Gastrocnemius medialis (tissue), 4 donors: ENCODE data around the gene ADAMTSL1. TPM values are rescaled to one million over a fixed set of nuclear protein-coding genes. Genes with fewer than 3 reads are reported as not detected.

Experiments used
- ATAC-seq, 2 donors: fragments of 150-250 bp; one replicate each; pipeline ENCODE4 v1.9.1; 2016
- DNase-seq, 2 donors: peaks; one replicate each; pipeline ENCODE4 v3.0.0-alpha.2; 2019
- H3K27ac ChIP-seq, 4 donors: fragments of 200-600 bp; sonication (generic); 1 replicate in 1 of 4; 2 replicates in 3 of 4; pipeline ENCODE4 v1.5.1; 2016 to 2018; ENCODE audit warnings: mild to moderate bottlenecking in 2 of 4, moderate library complexity in 1 of 4
- H3K27me3 ChIP-seq, 3 donors: fragments of 200-600 bp; sonication (generic) in 2 of 3; 1 replicate in 1 of 3; 2 replicates in 2 of 3; pipeline versions ENCODE4 v1.5.1 to v1.6.0; 2016 to 2019; ENCODE audit warnings: mild to moderate bottlenecking in 1 of 3, moderate library complexity in 1 of 3
- H3K36me3 ChIP-seq, 2 donors: fragments of 200-600 bp; sonication (generic) in 1 of 2; one replicate each; pipeline ENCODE4 v1.5.1; 2017 to 2018
- H3K4me1 ChIP-seq, 2 donors: fragments of 200-600 bp; sonication (generic) in 1 of 2; one replicate each; pipeline ENCODE4 v1.5.1; 2016 to 2017; ENCODE audit warnings: mild to moderate bottlenecking in 2 of 2
- H3K4me3 ChIP-seq, 4 donors: fragments of 200-600 bp; sonication (generic) in 3 of 4; 1 replicate in 1 of 4; 2 replicates in 3 of 4; pipeline ENCODE4 v1.5.1; 2016 to 2019; ENCODE audit warnings: mild to moderate bottlenecking in 2 of 4
- H3K9me3 ChIP-seq, 3 donors: fragments of 200-600 bp; sonication (generic) in 2 of 3; 1 replicate in 1 of 3; 2 replicates in 2 of 3; pipeline ENCODE4 v1.5.1; 2016 to 2019
- CTCF ChIP-seq, 5 experiments: fragments of 450-650 bp in 3 of 5; fragments of 200-600 bp in 2 of 5; sonication (generic) in 2 of 5; IDR thresholded peaks in 4 of 5; conservative IDR thresholded peaks in 1 of 5; 1 replicate in 4 of 5; 2 replicates in 1 of 5; pipeline ENCODE4 v1.5.1; 2016 to 2019; ENCODE audit warnings: antibody characterized with exemption in 5 of 5, mild to moderate bottlenecking in 3 of 5, moderate library complexity in 3 of 5
- POLR2A ChIP-seq, 2 donors: fragments of 450-650 bp; IDR thresholded peaks; one replicate each; pipeline ENCODE4 v1.6.1; 2017; ENCODE audit warnings: antibody characterized with exemption in 2 of 2, mild to moderate bottlenecking in 2 of 2, moderate library complexity in 2 of 2
- in situ Hi-C, 4 donors: fragments of 200-750 bp; cut with MboI; loops; one replicate each; pipeline versions ENCODE4 v1.15.0 to v1.8.0; 2017; ENCODE audit warnings: low sequenced_read_pairs in 4 of 4
- intact Hi-C: fragments of 100-400 bp; cut with DNase I; formaldehyde crosslinking; loops from one replicate; pipeline ENCODE4 v1.15.1; 2023; ENCODE audit warnings: low total_unique reads
- total RNA-seq, 4 donors: library from RNA; depleted of rRNA; stranded (reverse); fragments of >200 nt; gene quantifications; one replicate each; pipeline versions ENCODE4 v1.1.0 to v1.2.3, GENCODE V29; 2016

Gene ADAMTSL1
- total RNA-seq, 4 donors from 2014 or later, result 0.05 to 0.58 (median 0.28) TPM

DNA sequence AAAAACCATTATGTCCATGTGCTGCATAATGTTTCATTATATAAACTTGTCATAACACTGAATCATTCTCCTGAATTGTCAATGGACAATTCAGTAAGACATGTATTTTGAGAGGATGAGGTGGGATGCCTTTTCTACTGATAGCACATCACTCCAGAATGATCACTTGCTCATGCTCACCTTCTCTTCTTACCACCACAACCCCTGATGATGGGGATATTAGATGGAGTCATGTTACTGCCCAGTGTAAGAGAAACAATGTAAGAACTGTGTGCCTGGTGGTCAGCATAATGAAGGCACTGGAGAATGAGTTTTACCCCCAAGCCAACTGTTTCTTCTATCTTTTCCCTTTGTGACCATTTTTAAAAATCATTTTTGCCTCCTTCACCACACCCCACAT, 198.8 kb downstream of the ADAMTSL1 start:
- in situ Hi-C loops, result no loop called here
- no peak for TF ChIP-seq CTCF (IDR thresholded peaks at IDR 0.05 in 4 of 5, conservative IDR thresholded peaks at IDR 0.05 in 1 of 5)
- no peak for TF ChIP-seq POLR2A (IDR thresholded peaks at IDR 0.05)
- Histone ChIP-seq H3K9me3 (no peaks in the 10 kb centered on the region), H3K27ac (no peak overlapping the region), H3K4me3 (no peak overlapping the region), H3K4me1 (peaks cover 0 to 3% of the 10 kb centered on the region in 2 donors), H3K36me3 (no peaks in the 10 kb centered on the region), H3K27me3 (no peaks in the 10 kb centered on the region)
- DNase-seq, result no peak
- intact Hi-C loops, result no loop called here
- ATAC-seq, result no peak

GRCh38 chr9:18673179-18673578, 199.2 kb downstream of the ADAMTSL1 start:
- in situ Hi-C loops (no loop called here), intact Hi-C loops (no loop called here)
- TF ChIP-seq POLR2A (IDR thresholded peaks at IDR 0.05) (no peak), CTCF (IDR thresholded peaks at IDR 0.05 in 4 of 5, conservative IDR thresholded peaks at IDR 0.05 in 1 of 5) (no peak)

DNA sequence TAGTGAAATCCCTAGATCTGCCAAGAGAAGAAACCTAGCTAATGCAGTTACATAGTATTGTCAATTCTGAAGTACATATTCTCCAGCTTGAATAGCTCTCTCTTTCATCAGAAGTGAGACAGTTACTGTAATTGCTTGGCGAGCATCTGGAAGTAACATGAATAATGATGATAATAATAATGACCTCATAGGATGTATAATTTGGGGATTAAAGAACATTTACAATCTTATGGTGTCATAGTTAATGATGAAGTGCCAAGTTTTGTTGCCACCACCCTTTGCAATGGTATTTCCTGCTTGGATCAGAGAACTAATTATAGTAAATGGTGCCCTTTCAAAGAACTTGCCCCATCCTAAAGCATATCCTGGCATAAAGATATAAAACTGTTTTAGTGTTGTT, 201.4 kb downstream of the ADAMTSL1 start:
- Histone ChIP-seq H3K4me3 (no peak overlapping the region), H3K27me3 (no peaks in the 10 kb centered on the region), H3K9me3 (no peaks in the 10 kb centered on the region), H3K27ac (no peak overlapping the region), H3K4me1 (peaks cover 0 to 3% of the 10 kb centered on the region in 2 donors), H3K36me3 (no peaks in the 10 kb centered on the region)
- intact Hi-C loops (no loop called here), in situ Hi-C loops (no loop called here)
- DNase-seq (no peak), ATAC-seq (no peak)
- no peak for TF ChIP-seq POLR2A (IDR thresholded peaks at IDR 0.05)
- TF ChIP-seq CTCF (IDR thresholded peaks at IDR 0.05 in 4 of 5, conservative IDR thresholded peaks at IDR 0.05 in 1 of 5), result no peak

More at GRCh38 chr9:18673179-18673578, 199.2 kb downstream of the ADAMTSL1 start:
- Histone ChIP-seq H3K36me3 (no peaks in the 10 kb centered on the region), H3K27ac (no peak overlapping the region), H3K4me1 (peaks cover 0 to 3% of the 10 kb centered on the region in 2 donors), H3K27me3 (no peaks in the 10 kb centered on the region), H3K4me3 (no peak overlapping the region), H3K9me3 (no peaks in the 10 kb centered on the region)
- DNase-seq (no peak), ATAC-seq (no peak)

DNA sequence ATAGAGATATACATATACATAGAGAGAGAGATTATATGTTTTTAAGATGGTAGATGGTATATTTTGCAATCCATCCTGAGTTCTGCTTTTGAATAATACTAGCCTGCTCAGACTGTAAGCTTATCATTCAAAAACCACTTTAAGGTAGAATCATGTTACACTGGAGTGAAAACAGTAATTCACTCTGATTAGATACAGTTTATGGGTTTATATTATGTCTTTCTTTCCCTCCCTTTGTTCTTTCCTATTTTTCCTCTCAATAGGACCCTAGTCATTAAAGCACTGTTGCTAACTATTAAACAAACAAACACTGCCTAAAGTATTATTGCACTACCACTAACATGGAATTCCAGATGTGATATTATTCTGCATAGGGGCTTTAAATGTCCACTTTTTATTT, 202.0 kb downstream of the ADAMTSL1 start:
- Histone ChIP-seq H3K9me3 (no peaks in the 10 kb centered on the region), H3K4me1 (peaks cover 0 to 3% of the 10 kb centered on the region in 2 donors), H3K36me3 (no peaks in the 10 kb centered on the region), H3K27ac (no peak overlapping the region), H3K27me3 (no peaks in the 10 kb centered on the region), H3K4me3 (no peak overlapping the region)
- TF ChIP-seq POLR2A (IDR thresholded peaks at IDR 0.05), result no peak
- no peak for TF ChIP-seq CTCF (IDR thresholded peaks at IDR 0.05 in 4 of 5, conservative IDR thresholded peaks at IDR 0.05 in 1 of 5)
- in situ Hi-C loops (no loop called here), intact Hi-C loops (no loop called here)
- ATAC-seq (no peak), DNase-seq (no peak)

DNA sequence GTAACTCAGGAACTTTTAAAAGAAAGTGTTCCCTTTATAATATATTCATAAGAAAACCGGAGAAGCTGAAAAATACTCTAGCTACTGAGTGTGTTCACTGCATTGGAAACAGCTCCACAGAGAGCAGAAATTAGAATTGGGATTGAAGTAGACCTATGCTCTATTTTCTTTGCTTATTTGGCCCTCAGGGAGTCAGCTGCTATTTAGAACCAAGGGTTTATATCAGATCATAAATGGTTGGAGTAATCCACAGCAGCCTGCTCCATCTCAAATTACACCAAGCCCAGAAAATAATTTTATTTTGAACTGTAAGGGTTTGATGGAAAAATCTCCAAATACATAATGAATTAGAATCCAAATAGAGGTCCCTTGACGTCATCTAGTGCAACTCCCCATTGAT, 202.6 kb downstream of the ADAMTSL1 start:
- TF ChIP-seq POLR2A (IDR thresholded peaks at IDR 0.05) (no peak), CTCF (IDR thresholded peaks at IDR 0.05 in 4 of 5, conservative IDR thresholded peaks at IDR 0.05 in 1 of 5) (no peak)
- peaks cover 0 to 3% of the 10 kb centered on the region in 2 donors for H3K4me1 ChIP-seq
- no peaks in the 10 kb centered on the region for H3K36me3 ChIP-seq
- intact Hi-C loops (no loop called here), in situ Hi-C loops (no loop called here)
- no peak overlapping the region for H3K4me3 ChIP-seq
- no peaks in the 10 kb centered on the region for H3K27me3 ChIP-seq
- DNase-seq, result no peak
- ATAC-seq, result no peak
- no peaks in the 10 kb centered on the region for H3K9me3 ChIP-seq
- no peak overlapping the region for H3K27ac ChIP-seq
